SKM-1 treated with dmso at 0.1 percent for 144 hours (cell line): Measurements from ENCODE around the gene UQCRC2.
"Not testable (repeated sequence)": the region's sequence is repeated elsewhere in the genome, so short reads cannot be mapped to it uniquely, and the experiment has no call there.

Experiments
- DNase-seq: peaks from one replicate; lab custom pipeline; 2025; ENCODE audit not compliant: unreplicated experiment; lab: John Stamatoyannopoulos, UW

UQCRC2 gene

GRCh38 chr16:21952793-21953540, at the start of gene UQCRC2:
Gene UQCRC2 (plus strand): TSS chr16:21953361. CDS start chr16:21953424, 63 bp downstream.
- DNase-seq, result peak; percentile 96

- DNase-seq, result not testable (repeated sequence)
Observed at GRCh38 chr16:21932650-21933049, 20.5 kb upstream of the UQCRC2 start.

GRCh38 chr16:21933316-21933715, 19.8 kb upstream of the UQCRC2 start:
- not testable (repeated sequence) for DNase-seq

- not testable (repeated sequence) for DNase-seq
Observed at GRCh38 chr16:21933790-21934189, 19.4 kb upstream of the UQCRC2 start.

- DNase-seq, result not testable (repeated sequence)
Observed at GRCh38 chr16:21936216-21936615, 16.9 kb upstream of the UQCRC2 start.

GRCh38 chr16:21937336-21937829, 15.8 kb upstream of the UQCRC2 start:
- no peak for DNase-seq

- no peak for DNase-seq
Observed at GRCh38 chr16:21940570-21940969, 12.6 kb upstream of the UQCRC2 start.

- DNase-seq, result no peak
Observed at GRCh38 chr16:21943571-21943970, 9.6 kb upstream of the UQCRC2 start.

GRCh38 chr16:21946889-21947635, 6.1 kb upstream of the UQCRC2 start:
- DNase-seq, result no peak

- DNase-seq, result no peak
Observed at GRCh38 chr16:21949713-21950260, 3.4 kb upstream of the UQCRC2 start.

- DNase-seq, result peak; percentile 6
Observed at GRCh38 chr16:21950782-21951521, 2.2 kb upstream of the UQCRC2 start.

GRCh38 chr16:21952040-21952792, 945 bp upstream of the UQCRC2 start:
- peak; percentile 46 for DNase-seq

- no peak for DNase-seq
Observed at GRCh38 chr16:21953541-21953902, 361 bp downstream of the UQCRC2 start.

GRCh38 chr16:21957714-21958346, 4.7 kb downstream of the UQCRC2 start:
- no peak for DNase-seq

- DNase-seq, result no peak
Observed at GRCh38 chr16:21959050-21959449, 5.9 kb downstream of the UQCRC2 start.

GRCh38 chr16:21962475-21962874, 9.3 kb downstream of the UQCRC2 start:
- DNase-seq, result no peak

GRCh38 chr16:21963887-21964286, 10.7 kb downstream of the UQCRC2 start:
- no peak for DNase-seq

- no peak for DNase-seq
Observed at GRCh38 chr16:21964353-21964752, 11.2 kb downstream of the UQCRC2 start.

GRCh38 chr16:21971856-21972255, 18.7 kb downstream of the UQCRC2 start:
- DNase-seq, result no peak

GRCh38 chr16:21973945-21974344, 20.8 kb downstream of the UQCRC2 start:
- DNase-seq, result no peak
